ENCODE results near the gene HSD3B7. TPM values are rescaled to one million over a fixed set of nuclear protein-coding genes. Genes with fewer than 3 reads are reported as not detected.
A peak's percentile ranks its signal among the peaks of the same experiment; 100 is the strongest.

HSD3B7 gene
- total RNA-seq, 2 experiments from 2014 or later = 0.69 to 0.98 TPM

DNA sequence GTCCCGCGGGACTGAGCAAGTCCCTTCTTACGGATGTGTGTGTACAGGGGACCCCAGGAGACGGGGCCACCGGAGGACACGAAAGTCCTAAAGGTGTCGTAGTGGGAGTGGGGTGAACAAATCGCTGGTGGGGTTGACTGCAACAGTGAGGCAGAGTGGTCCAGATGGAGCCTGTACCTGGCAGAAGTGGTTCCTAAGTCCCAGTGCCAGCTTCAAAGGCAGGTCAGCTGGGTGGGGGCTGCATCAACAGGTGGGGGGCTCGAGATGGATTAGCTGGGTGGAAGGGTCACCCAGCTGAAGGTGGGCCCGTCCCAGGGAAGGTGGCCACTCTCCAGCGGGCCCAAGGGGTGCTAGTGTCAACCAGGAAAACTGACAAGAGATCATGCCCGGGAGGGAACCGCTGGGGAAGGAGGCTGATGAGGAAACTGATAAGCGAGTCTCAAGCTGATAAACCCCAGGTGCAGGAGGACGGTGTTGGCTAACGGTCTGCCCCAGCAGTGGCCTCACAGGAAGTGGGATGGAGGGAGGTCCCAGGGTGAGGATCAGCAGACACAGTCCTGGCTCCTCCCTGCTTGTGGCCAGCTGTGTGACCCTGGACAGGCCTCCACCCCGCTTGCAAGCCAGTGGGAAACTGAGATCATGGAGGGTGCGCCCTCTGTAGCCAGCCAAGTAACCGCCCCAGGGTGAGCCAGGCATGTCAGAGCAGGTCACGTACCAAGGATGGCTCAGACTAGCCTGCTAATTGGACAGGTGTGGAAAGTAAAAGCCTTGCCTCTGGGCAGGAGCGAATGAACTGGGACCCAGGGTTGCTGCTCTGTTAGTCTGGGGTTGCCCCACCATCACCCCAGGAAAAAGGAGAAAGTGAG is 35.1 kb upstream of the HSD3B7 start:
- intact Hi-C loops (cut with micrococcal nuclease) = loop anchor here (2.0 to 10.0 kb wide), 2 partner anchors 55 to 765 kb away; partner anchors contain the start of gene BCL7C
- peak overlapping the region; percentile 80 for H3K4me3 Mint-ChIP-seq
- DNase-seq = peak; percentile 74
- H3K36me3 Mint-ChIP-seq (ENCODE audit: low read depth) = peaks cover 2% of the 10 kb centered on the region
- H3K27me3 Mint-ChIP-seq (ENCODE audit: low read depth) = no peaks in the 10 kb centered on the region
- H3K9me3 Mint-ChIP-seq = no peaks in the 10 kb centered on the region
- peaks cover 16% of the 10 kb centered on the region for H3K4me1 Mint-ChIP-seq (ENCODE audit: low read depth)
- peak overlapping the region; percentile 65 for H3K27ac Mint-ChIP-seq
- CTCF ChIA-PET = interaction anchor here (0.6 to 2.0 kb wide), 4 partner anchors 9 to 142 kb away, joined by 3 to 11 read pairs (median 4); no protein-coding TSS in a partner anchor

DNA sequence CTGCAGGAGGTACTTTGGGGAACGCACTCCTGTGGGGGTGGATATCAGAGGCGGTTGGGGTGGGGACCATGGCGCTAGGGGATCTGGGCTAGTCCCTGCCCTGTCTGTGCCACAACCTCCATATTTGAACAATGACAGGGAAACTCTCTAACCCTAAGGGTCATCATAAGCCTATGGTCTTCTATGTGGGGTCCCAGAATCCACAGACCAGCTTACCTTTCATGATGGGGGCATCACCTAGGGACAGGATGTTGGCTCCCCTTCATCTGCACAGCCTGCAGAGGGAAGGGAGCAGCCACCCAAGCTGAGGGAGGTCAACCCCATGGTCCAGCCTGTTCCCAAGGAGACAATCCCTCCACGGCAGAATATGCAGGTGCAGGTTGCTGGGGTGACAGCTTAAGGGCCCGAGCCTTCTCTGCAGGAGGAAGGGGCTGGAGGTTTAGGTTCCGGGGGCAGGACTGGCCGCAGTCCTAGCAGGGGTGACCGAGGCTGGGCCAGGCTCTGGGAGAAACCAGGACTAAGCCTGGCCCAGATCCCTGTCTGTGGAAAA is 34.4 kb upstream of the HSD3B7 start:
- H3K9me3 Mint-ChIP-seq = no peaks in the 10 kb centered on the region
- H3K27me3 Mint-ChIP-seq (ENCODE audit: low read depth) = no peaks in the 10 kb centered on the region
- DNase-seq = no peak
- H3K27ac Mint-ChIP-seq = no peak overlapping the region
- H3K4me1 Mint-ChIP-seq (ENCODE audit: low read depth) = peaks cover 16% of the 10 kb centered on the region
- intact Hi-C loops (cut with micrococcal nuclease) = loop anchor here (10.0 kb wide), 1 partner anchor 764 kb away; a partner anchor contains a TSS
- CTCF ChIA-PET = interaction anchor here (1.3 to 2.0 kb wide), 2 partner anchors 9 to 11 kb away, joined by 4 to 11 read pairs; no protein-coding TSS in a partner anchor
- peaks cover 2% of the 10 kb centered on the region for H3K36me3 Mint-ChIP-seq (ENCODE audit: low read depth)
- H3K4me3 Mint-ChIP-seq = peak overlapping the region; percentile 80

DNA sequence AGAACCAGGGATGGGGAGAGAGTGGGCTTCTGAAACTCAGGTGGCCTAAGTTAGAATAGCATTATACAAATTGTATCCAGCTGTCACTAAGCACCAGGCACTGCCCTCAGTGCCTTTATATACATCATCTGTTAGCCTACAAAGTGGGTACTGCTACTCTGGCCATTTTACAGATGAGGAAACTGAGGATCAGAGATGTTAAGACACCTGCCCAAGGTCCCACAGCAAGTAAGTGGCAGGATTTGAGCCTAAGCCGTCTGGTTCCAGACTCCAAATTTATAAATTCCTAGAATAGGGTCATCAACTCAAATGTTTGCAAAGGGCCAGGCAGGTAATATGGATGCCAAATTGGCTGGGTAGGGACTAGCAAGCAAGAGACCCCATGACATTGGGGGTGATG is 33.8 kb upstream of the HSD3B7 start:
- H3K36me3 Mint-ChIP-seq (ENCODE audit: low read depth) = peaks cover 2% of the 10 kb centered on the region
- CTCF ChIA-PET = interaction anchor here (2.0 kb wide), 1 partner anchor 10 kb away, joined by 11 read pairs; no protein-coding TSS in a partner anchor
- H3K27me3 Mint-ChIP-seq (ENCODE audit: low read depth) = no peaks in the 10 kb centered on the region
- no peak overlapping the region for H3K27ac Mint-ChIP-seq
- H3K9me3 Mint-ChIP-seq = no peaks in the 10 kb centered on the region
- H3K4me3 Mint-ChIP-seq = no peak overlapping the region
- intact Hi-C loops (cut with micrococcal nuclease) = loop anchor here (10.0 kb wide), 1 partner anchor 764 kb away; a partner anchor contains a TSS
- peaks cover 16% of the 10 kb centered on the region for H3K4me1 Mint-ChIP-seq (ENCODE audit: low read depth)
- DNase-seq = no peak

DNA sequence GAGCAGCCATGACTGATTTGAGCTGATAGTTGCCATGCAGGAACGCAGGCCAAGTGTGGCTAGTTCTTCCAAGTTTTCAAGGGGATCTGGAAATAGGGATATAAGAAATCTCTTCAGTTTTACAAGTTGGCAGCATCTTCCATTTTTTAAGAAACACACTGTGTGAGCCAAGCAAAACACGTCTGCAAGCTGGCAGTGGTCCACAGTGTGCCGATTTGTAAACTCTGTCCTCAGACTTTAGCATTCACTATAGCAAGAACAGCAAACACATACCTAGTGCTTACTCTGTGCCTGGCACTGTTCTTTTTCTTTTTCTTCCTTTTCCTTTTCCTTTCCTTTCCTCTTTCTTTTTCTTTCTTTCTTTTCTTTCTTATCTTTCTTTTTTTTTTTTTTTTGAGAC is 33.3 kb upstream of the HSD3B7 start:
- H3K9me3 Mint-ChIP-seq = no peaks in the 10 kb centered on the region
- no peak for DNase-seq
- H3K27ac Mint-ChIP-seq = no peak overlapping the region
- H3K4me1 Mint-ChIP-seq (ENCODE audit: low read depth) = peaks cover 16% of the 10 kb centered on the region
- CTCF ChIA-PET = interaction anchor here (0.6 to 1.0 kb wide), 2 partner anchors 9 to 185 kb away, joined by 3 to 6 read pairs; no protein-coding TSS in a partner anchor
- no peaks in the 10 kb centered on the region for H3K27me3 Mint-ChIP-seq (ENCODE audit: low read depth)
- H3K36me3 Mint-ChIP-seq (ENCODE audit: low read depth) = no peaks in the 10 kb centered on the region
- no peak overlapping the region for H3K4me3 Mint-ChIP-seq
- intact Hi-C loops (cut with micrococcal nuclease) = loop anchor here (10.0 kb wide), 1 partner anchor 763 kb away; a partner anchor contains a TSS

DNA sequence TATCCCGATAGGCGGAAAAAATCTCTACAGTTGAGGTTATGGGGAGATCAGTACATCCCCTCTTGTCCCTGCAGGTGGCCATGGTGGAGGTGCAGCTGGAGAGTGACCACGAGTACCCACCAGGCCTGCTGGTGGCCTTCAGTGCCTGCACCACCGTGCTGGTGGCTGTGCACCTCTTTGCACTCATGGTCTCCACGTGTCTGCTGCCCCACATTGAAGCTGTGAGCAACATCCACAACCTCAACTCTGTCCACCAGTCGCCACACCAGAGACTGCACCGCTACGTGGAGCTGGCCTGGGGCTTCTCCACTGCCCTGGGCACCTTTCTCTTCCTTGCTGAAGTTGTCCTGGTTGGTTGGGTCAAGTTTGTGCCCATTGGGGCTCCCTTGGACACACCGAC is 31.9 kb upstream of the HSD3B7 start:
- no peaks in the 10 kb centered on the region for H3K9me3 Mint-ChIP-seq
- CTCF ChIA-PET = interaction anchor here (0.5 to 3.9 kb wide), 10 partner anchors 10 to 491 kb away, joined by 3 to 33 read pairs (median 5); partner anchors contain the start of gene VKORC1
- H3K36me3 Mint-ChIP-seq (ENCODE audit: low read depth) = no peaks in the 10 kb centered on the region
- no peak overlapping the region for H3K4me3 Mint-ChIP-seq
- peaks cover 16% of the 10 kb centered on the region for H3K4me1 Mint-ChIP-seq (ENCODE audit: low read depth)
- intact Hi-C loops (cut with micrococcal nuclease) = loop anchor here (10.0 kb wide), 1 partner anchor 762 kb away; a partner anchor contains a TSS
- no peak for DNase-seq
- no peak overlapping the region for H3K27ac Mint-ChIP-seq
- H3K27me3 Mint-ChIP-seq (ENCODE audit: low read depth) = no peaks in the 10 kb centered on the region

DNA sequence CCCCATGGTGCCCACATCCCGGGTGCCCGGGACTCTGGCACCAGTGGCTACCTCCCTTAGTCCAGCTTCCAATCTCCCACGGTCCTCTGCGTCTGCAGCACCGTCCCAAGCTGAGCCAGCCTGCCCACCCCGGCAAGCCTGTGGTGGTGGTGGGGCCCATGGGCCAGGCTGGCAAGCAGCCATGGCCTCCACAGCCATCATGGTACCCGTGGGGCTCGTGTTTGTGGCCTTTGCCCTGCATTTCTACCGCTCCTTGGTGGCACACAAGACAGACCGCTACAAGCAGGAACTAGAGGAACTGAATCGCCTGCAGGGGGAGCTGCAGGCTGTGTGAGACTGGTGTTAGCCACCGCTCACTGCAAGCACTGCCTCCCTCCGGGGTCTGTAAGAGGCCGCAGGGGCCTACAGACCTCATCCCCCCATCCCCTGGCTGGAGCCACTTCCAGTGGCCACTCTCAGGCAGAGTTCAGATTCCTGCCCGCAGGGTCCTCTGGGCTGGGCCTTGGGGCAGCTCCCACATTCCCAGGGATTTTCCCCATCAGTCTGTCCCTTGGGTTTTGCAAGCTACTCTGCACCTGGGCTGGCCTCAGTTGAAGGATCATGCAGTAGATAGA is 31.4 kb upstream of the HSD3B7 start:
- Mint-ChIP-seq H3K27ac (no peak overlapping the region), H3K4me1 (ENCODE audit: low read depth) (peaks cover 19% of the 10 kb centered on the region), H3K9me3 (no peaks in the 10 kb centered on the region), H3K36me3 (ENCODE audit: low read depth) (no peaks in the 10 kb centered on the region), H3K4me3 (no peak overlapping the region), H3K27me3 (ENCODE audit: low read depth) (no peaks in the 10 kb centered on the region)
- intact Hi-C loops (cut with micrococcal nuclease) = loop anchor here (10.0 kb wide), 1 partner anchor 761 kb away; a partner anchor contains a TSS
- CTCF ChIA-PET = interaction anchor here (0.5 to 3.9 kb wide), 17 partner anchors 11 to 524 kb away, joined by 3 to 33 read pairs (median 4); partner anchors contain the start of genes DCTPP1 and VKORC1
- DNase-seq = peak; percentile 71

DNA sequence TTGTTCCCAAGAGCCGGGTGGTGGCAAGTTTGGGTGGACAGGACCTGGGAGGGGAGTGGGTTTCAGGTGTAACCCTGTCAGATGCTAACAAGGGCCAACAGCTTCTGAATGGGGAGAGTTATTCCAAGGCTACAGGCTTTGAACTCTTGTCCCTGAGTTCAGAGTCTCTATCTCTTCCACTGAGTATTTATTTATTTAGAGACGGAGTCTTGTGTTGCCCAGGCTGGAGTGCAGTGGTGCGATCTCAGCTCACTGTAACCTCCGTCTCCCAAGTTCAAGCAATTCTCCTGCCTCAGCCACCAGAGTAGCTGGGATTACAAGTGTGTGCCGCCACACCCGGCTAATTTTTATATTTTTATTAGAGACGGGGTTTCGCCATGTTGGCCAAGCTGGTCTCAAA is 30.0 kb upstream of the HSD3B7 start:
- H3K27ac Mint-ChIP-seq = no peak overlapping the region
- no peak for DNase-seq
- CTCF ChIA-PET = interaction anchor here (0.6 to 3.9 kb wide), 10 partner anchors 10 to 366 kb away, joined by 3 to 33 read pairs (median 6); no protein-coding TSS in a partner anchor
- no peaks in the 10 kb centered on the region for H3K27me3 Mint-ChIP-seq (ENCODE audit: low read depth)
- intact Hi-C loops (cut with micrococcal nuclease) = loop anchor here (10.0 kb wide), 1 partner anchor 760 kb away; a partner anchor contains a TSS
- no peak overlapping the region for H3K4me3 Mint-ChIP-seq
- no peaks in the 10 kb centered on the region for H3K9me3 Mint-ChIP-seq
- H3K4me1 Mint-ChIP-seq (ENCODE audit: low read depth) = peaks cover 27% of the 10 kb centered on the region
- H3K36me3 Mint-ChIP-seq (ENCODE audit: low read depth) = peaks cover 8% of the 10 kb centered on the region

DNA sequence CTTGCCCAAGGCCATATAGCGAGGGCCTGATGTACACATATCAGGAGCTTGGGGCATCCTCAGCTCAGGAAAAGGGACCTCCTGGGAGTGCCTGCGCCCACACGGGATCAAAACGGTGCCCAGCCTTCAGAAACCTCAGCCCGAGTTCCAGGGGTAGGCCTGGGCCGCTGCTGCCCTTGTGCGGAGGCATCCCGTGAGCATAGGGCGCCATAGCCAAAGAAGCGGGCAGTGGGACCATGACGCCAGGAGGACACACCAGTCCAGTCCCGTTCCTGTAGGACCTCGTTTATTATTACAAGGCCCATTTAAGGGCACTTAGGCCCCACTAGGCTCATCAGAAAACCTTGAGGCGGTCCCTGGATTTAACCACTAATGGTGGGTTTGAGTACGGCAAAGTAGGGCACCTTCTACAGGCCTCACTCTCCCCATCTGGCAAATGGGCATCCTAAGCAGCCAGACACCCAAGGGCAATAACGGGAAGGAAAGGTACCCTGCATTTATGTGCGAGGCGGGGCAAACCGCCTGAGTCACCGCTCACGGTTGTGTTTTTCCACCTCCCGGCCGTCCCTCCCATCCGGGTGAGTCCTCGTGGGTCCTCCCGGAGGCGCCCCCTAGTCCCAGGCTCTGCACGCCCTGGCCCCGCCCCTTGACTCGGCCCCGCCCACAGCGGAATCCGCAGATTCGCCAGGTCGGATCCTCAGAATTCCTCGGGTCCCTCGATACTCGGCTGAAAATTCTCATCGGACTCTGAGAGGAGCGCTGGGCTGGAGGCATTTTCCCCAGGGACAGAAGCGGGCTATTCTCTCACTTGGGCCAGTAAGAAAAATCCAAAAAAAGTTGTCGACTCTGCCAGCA is 28.2 kb upstream of the HSD3B7 start:
- Mint-ChIP-seq H3K36me3 (ENCODE audit: low read depth) (peaks cover 20% of the 10 kb centered on the region), H3K4me1 (ENCODE audit: low read depth) (peaks cover 27% of the 10 kb centered on the region), H3K9me3 (no peaks in the 10 kb centered on the region), H3K27me3 (ENCODE audit: low read depth) (no peaks in the 10 kb centered on the region), H3K4me3 (peak overlapping the region; percentile 93), H3K27ac (peak overlapping the region; percentile 99)
- DNase-seq = peak; percentile 94
- CTCF ChIA-PET = interaction anchor here (0.6 to 3.9 kb wide), 2 partner anchors 15 to 17 kb away, joined by 3 to 33 read pairs; no protein-coding TSS in a partner anchor
- intact Hi-C loops (cut with micrococcal nuclease) = loop anchor here (1.0 to 10.0 kb wide), 9 partner anchors 35 to 920 kb away; partner anchors contain the start of genes ARMC5, FUS, STX4 and VKORC1

DNA sequence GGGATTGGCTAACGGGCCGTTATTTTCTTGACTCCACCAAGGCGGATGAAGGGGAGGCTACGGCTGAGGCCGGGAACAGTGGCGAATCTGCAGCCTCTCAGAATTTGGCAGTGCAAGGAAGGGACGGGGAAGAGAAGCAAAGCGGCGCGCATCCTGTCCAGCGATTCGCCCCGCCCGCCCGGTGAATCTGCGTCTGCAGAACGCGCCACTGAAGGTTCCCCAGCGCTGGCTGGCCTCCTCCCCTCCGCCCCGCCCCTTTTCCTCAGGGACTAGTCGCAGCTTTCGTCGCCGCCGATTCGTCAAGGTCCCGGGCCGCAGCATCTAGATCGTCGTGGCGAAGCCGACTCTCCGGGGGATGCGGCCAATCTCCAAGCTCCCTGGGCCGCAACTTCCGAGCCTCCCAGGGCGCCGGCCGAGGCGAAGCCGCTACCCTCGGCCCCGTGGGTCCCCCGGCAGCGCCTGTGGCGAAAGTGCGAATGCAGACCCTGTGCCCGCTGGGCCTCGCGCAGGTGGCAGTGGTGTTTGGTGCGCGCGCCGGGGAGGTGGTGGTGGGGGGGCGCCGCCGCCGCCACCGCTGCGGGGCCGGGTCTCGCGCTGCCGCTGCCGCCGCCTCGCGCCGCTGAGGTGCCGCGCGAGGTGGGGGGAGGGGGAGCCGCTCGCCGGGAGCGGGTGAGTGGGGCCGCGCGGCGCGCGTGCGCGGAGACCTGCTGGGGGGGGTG is 27.4 kb upstream of the HSD3B7 start, which contains the start of gene SETD1A:
Gene SETD1A, plus strand, starts transcription at position 299 of the 719 bp plus-strand sequence. CDS start 978 bp downstream, outside the sequence.
- Mint-ChIP-seq H3K27me3 (ENCODE audit: low read depth) (no peaks in the 10 kb centered on the region), H3K4me3 (peak within 1 kb of the TSS; percentile 93), H3K36me3 (ENCODE audit: low read depth) (peaks cover 24% of the 10 kb centered on the region), H3K4me1 (ENCODE audit: low read depth) (peaks cover 27% of the 10 kb centered on the region), H3K9me3 (no peaks in the 10 kb centered on the region), H3K27ac (peak within 1 kb of the TSS; percentile 99)
- intact Hi-C loops (cut with micrococcal nuclease) = loop anchor here (1.0 to 10.0 kb wide), 9 partner anchors 35 to 919 kb away; partner anchors contain the start of genes ARMC5, FUS, STX4 and VKORC1
- CTCF ChIA-PET = interaction anchor here (0.6 to 1.7 kb wide), 2 partner anchors 15 to 18 kb away, joined by 3 read pairs; no protein-coding TSS in a partner anchor
- peak; percentile 99 for DNase-seq
